ENCODE data around the gene CSGALNACT2. TPM values are rescaled to one million over a fixed set of nuclear protein-coding genes. Genes with fewer than 3 reads are reported as not detected.

Gene CSGALNACT2
- total RNA-seq, 1 experiment from 2014 or later: 6.4 TPM

DNA sequence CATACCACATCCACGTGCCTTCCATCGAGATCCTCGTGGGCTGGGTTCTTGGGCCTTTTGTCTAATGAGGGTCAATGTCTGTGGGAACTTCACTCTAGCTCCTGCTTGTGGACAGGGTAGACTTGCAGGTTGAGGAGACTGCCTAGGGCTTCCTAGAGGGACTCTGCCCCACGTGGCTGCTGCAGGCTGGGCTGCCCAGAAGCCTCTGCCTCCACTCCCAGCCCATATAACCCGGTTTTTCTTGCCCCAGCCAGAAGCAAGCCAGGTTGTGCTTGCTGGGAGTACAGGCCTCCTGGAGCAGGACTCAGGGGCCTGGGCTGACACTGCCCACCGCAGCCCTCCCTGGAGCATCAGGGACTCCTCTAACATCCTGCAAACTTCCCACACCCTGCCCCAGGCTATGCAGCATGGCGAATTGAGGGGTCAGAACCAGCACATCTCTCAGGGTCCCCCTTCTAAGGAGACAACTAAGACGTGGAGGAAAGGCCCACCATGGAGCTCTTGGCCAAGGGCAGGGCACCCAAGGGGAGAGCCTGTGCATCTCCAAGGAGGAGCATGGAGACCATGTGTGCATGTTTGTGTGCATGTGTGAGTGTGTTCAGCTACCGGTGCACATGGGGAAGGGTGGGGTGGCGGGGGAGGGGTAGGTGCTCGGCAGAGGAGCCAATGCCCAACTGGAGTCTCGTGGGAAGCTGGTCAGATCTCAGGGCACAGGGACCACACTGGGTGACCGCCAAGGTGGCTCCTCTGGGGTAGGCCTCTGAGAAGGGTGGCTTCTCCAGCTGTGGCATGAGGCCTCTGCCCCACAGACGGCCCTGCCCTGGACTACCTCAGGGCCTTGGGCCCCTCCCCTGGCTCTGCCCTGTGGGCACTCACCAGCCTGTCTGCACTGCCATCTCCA, 66.0 kb downstream of the CSGALNACT2 start:
- H3K36me3 ChIP-seq (ENCODE audit: control insufficient read depth, insufficient read depth, low read length): no peaks in the 10 kb centered on the region
- DNase-seq: peak in 1 of 2 experiments; percentile 41
- TF ChIP-seq, protein P1, sequence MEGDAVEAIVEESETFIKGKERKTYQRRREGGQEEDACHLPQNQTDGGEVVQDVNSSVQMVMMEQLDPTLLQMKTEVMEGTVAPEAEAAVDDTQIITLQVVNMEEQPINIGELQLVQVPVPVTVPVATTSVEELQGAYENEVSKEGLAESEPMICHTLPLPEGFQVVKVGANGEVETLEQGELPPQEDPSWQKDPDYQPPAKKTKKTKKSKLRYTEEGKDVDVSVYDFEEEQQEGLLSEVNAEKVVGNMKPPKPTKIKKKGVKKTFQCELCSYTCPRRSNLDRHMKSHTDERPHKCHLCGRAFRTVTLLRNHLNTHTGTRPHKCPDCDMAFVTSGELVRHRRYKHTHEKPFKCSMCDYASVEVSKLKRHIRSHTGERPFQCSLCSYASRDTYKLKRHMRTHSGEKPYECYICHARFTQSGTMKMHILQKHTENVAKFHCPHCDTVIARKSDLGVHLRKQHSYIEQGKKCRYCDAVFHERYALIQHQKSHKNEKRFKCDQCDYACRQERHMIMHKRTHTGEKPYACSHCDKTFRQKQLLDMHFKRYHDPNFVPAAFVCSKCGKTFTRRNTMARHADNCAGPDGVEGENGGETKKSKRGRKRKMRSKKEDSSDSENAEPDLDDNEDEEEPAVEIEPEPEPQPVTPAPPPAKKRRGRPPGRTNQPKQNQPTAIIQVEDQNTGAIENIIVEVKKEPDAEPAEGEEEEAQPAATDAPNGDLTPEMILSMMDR (IDR thresholded peaks at IDR 0.05; ENCODE audit: insufficient read depth in 1 of 2, low read depth in 1 of 2, low read length in 1 of 2, severe bottlenecking in 1 of 2, unreplicated experiment in 1 of 2): no peak
- ChIA-PET CTCF (interaction anchor here (0.6 to 1.6 kb wide), 6 partner anchors 8 to 479 kb away, joined by 3 to 11 read pairs (median 5); no protein-coding TSS in a partner anchor), POLR2A (no interaction called here)
- H3K4me1 Mint-ChIP-seq (ENCODE audit: low read depth, unreplicated experiment): no peaks in the 10 kb centered on the region
- H3K4me3 Mint-ChIP-seq (ENCODE audit: unreplicated experiment): no peak overlapping the region
- H3K4me3 ChIP-seq (ENCODE audit: low read depth, low read length): no peak overlapping the region
- H3K27me3 ChIP-seq (replicated peaks; ENCODE audit: control insufficient read depth, insufficient read depth, low read length): no peaks in the 10 kb centered on the region
- no peaks in the 10 kb centered on the region for H3K4me1 ChIP-seq
- no peaks in the 10 kb centered on the region for H3K36me3 Mint-ChIP-seq (ENCODE audit: insufficient read depth, unreplicated experiment)
- H3K9me3 ChIP-seq: no peaks in the 10 kb centered on the region
- no TSS peak for BruUV-seq (replicated peaks)
- intact Hi-C loops (cut with micrococcal nuclease; ENCODE audit: unreplicated experiment): no loop called here
- H3K9me3 Mint-ChIP-seq (ENCODE audit: unreplicated experiment): no peaks in the 10 kb centered on the region
- no peak overlapping the region for H3K27ac Mint-ChIP-seq (ENCODE audit: unreplicated experiment)
- no peaks in the 10 kb centered on the region for H3K27me3 Mint-ChIP-seq (ENCODE audit: insufficient read depth, unreplicated experiment)

DNA sequence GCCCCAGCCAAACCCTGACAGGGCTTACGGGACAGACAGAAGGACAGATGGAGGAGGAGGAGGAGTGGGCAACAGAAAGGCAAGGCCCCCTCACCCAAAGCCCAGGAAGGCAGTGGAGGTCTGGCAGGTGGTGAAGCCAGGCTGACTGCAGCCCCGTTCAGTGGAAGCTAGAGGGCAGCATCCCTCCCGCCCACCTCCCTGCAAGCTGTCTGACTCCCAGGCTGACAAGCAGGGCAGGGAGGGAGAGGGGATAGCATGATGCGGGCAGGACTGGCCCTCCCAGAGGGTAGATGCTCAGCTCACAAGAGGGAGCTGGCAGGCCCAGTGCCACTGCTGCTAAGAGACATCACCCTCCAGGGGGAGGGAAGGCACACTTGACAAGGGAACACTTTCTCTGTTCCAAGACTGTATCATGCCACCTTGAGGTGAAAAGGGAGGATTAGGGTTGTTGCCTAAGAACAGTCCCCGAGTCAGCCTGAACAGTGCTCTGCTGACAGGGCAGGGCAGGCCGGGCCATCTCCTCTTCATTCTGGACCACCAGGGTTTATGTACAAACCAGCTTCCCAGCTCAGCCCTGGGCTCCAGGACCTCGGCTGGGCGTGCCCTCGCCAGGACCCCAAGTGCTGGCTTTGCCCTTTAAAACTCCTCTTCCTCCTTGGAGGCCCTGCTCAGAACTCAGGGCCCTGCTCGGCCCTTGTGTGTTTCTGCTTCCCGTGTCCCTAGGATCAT, 66.9 kb downstream of the CSGALNACT2 start:
- Mint-ChIP-seq H3K27me3 (ENCODE audit: insufficient read depth, unreplicated experiment) (no peaks in the 10 kb centered on the region), H3K4me1 (ENCODE audit: low read depth, unreplicated experiment) (no peaks in the 10 kb centered on the region), H3K36me3 (ENCODE audit: insufficient read depth, unreplicated experiment) (no peaks in the 10 kb centered on the region), H3K4me3 (ENCODE audit: unreplicated experiment) (no peak overlapping the region), H3K9me3 (ENCODE audit: unreplicated experiment) (no peaks in the 10 kb centered on the region), H3K27ac (ENCODE audit: unreplicated experiment) (no peak overlapping the region)
- DNase-seq: peak; percentile 65 to 68
- BruUV-seq (replicated peaks): no TSS peak
- intact Hi-C loops (cut with micrococcal nuclease; ENCODE audit: unreplicated experiment): loop anchor here (5.0 kb wide), 1 partner anchor 257 kb away; no protein-coding TSS in a partner anchor
- H3K9me3 ChIP-seq: no peaks in the 10 kb centered on the region
- H3K4me1 ChIP-seq: no peaks in the 10 kb centered on the region
- ChIA-PET POLR2A (interaction anchor here (0.7 kb wide), 1 partner anchor 244 kb away, joined by 5 read pairs; no protein-coding TSS in a partner anchor), CTCF (interaction anchor here (0.7 to 1.6 kb wide), 4 partner anchors 8 to 60 kb away, joined by 3 to 11 read pairs (median 4); no protein-coding TSS in a partner anchor)
- TF ChIP-seq, protein P1 (IDR thresholded peaks at IDR 0.05; ENCODE audit: insufficient read depth in 1 of 2, low read depth in 1 of 2, low read length in 1 of 2, severe bottlenecking in 1 of 2, unreplicated experiment in 1 of 2): peak; percentile 78 to 88
- H3K36me3 ChIP-seq (ENCODE audit: control insufficient read depth, insufficient read depth, low read length): no peaks in the 10 kb centered on the region
- no peaks in the 10 kb centered on the region for H3K27me3 ChIP-seq (replicated peaks; ENCODE audit: control insufficient read depth, insufficient read depth, low read length)
- H3K4me3 ChIP-seq (ENCODE audit: low read depth, low read length): no peak overlapping the region
